Measurements from ENCODE around the gene ACSL3. TPM values are rescaled to one million over a fixed set of nuclear protein-coding genes. Genes with fewer than 3 reads are reported as not detected.
A peak's percentile ranks its signal among the peaks of the same experiment; 100 is the strongest.

Gene ACSL3
- total and polyA plus RNA-seq, 2 donors (not counting 1 experiment from before 2014, with no cell fraction given), result 6.7 to 46.0 TPM

DNA sequence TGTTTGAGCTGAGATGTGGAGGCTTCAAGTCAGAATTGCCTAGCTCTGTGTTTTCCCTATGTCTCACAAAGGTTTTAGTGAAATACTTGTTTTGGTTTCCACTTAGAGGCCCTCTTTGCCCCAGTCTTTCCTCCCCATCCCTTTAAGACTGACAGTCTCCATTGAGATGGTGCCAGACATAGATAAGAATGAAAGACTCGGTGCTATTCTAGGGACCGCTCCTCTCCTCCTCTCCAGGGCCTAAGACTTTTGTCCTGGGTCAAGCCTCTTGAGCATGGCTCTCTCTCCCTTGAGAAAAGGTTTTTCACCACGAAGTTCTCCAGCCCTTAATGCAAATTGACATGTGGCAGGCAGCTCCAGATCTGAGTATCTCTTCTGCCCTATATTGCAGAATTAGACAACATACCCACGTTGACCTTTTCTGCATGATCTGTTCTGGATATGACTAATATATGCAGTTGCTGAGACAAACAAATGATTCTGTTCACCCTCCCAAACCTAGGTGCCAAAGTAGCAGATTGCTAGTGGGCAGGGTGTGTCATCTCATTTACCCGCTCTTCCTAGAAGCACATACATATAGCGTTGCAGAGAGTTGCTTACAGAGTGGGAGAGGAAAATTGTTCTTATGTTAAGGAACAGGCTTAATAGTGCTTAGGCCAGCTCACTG, 47.5 kb upstream of the ACSL3 start:
- H3K79me2 ChIP-seq (ENCODE audit: control insufficient read depth, insufficient read depth, low read length), result no peaks in the 10 kb centered on the region
- POLR2A ChIA-PET, result no interaction called here
- no peak overlapping the region for H3K27ac ChIP-seq (ENCODE audit: low read length in 2 of 2)
- H3K36me3 ChIP-seq (replicated peaks in 1 of 2; ENCODE audit: control extremely low read depth in 1 of 2, control insufficient read depth in 1 of 2, extremely low read depth in 1 of 2, insufficient read depth in 2 of 2, low read length in 1 of 2), result no peaks in the 10 kb centered on the region
- peaks cover 0 to 5% (median 0%) of the 10 kb centered on the region in 3 donors for H3K9me3 ChIP-seq (ENCODE audit: control extremely low read depth in 1 of 3, control insufficient read depth in 2 of 3, insufficient read depth in 1 of 3, low read length in 2 of 3)
- Mint-ChIP-seq H3K4me1 (peaks cover 5% of the 10 kb centered on the region), H3K9me3 (ENCODE audit: insufficient read depth) (no peaks in the 10 kb centered on the region), H3K27me3 (no peaks in the 10 kb centered on the region), H3K4me3 (no peak overlapping the region), H3K27ac (no peak overlapping the region)
- H2AFZ ChIP-seq (ENCODE audit: insufficient read depth, low read depth, low read length, poor library complexity, severe bottlenecking), result no peak overlapping the region
- no peaks in the 10 kb centered on the region for H3K27me3 ChIP-seq (replicated peaks in 1 of 4; ENCODE audit: control extremely low read depth in 1 of 4, control insufficient read depth in 3 of 4, insufficient read depth in 4 of 4, low read length in 3 of 4)
- CTCF ChIA-PET, result interaction anchor here (0.9 kb wide), 1 partner anchor 104 kb away, joined by 3 read pairs; no protein-coding TSS in a partner anchor
- H3K4me2 ChIP-seq (replicated peaks; ENCODE audit: low read depth, low read length, poor library complexity, severe bottlenecking), result no peak overlapping the region
- DNase-seq, result no peak
- no peak for TF ChIP-seq EZH2 (IDR thresholded peaks at IDR 0.05; ENCODE audit: borderline replicate concordance, insufficient read depth, low read depth, low read length, poor library complexity, severe bottlenecking)
- TF ChIP-seq, protein P1, sequence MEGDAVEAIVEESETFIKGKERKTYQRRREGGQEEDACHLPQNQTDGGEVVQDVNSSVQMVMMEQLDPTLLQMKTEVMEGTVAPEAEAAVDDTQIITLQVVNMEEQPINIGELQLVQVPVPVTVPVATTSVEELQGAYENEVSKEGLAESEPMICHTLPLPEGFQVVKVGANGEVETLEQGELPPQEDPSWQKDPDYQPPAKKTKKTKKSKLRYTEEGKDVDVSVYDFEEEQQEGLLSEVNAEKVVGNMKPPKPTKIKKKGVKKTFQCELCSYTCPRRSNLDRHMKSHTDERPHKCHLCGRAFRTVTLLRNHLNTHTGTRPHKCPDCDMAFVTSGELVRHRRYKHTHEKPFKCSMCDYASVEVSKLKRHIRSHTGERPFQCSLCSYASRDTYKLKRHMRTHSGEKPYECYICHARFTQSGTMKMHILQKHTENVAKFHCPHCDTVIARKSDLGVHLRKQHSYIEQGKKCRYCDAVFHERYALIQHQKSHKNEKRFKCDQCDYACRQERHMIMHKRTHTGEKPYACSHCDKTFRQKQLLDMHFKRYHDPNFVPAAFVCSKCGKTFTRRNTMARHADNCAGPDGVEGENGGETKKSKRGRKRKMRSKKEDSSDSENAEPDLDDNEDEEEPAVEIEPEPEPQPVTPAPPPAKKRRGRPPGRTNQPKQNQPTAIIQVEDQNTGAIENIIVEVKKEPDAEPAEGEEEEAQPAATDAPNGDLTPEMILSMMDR (IDR thresholded peaks at IDR 0.05), result no peak
- no peak overlapping the region for H3K4me3 ChIP-seq (ENCODE audit: control extremely low read depth in 1 of 5, extremely low read depth in 1 of 5, insufficient read depth in 1 of 5, low read depth in 2 of 5, low read length in 4 of 5)
- WGBS (ENCODE audit: insufficient coverage), result 68% methylated on average over 3 of the region's 6 CpGs
- H4K20me1 ChIP-seq (ENCODE audit: control insufficient read depth, insufficient read depth, low read length, poor library complexity, severe bottlenecking), result no peaks in the 10 kb centered on the region
- no peak overlapping the region for H3K9ac ChIP-seq (ENCODE audit: low read length)
- ATAC-seq (ENCODE audit: low read depth), result peak; percentile 24
- no peaks in the 10 kb centered on the region for H3K4me1 ChIP-seq (ENCODE audit: control insufficient read depth in 2 of 2, insufficient read depth in 2 of 2, low read length in 2 of 2)
- intact Hi-C loops (cut with micrococcal nuclease), result no loop called here

DNA sequence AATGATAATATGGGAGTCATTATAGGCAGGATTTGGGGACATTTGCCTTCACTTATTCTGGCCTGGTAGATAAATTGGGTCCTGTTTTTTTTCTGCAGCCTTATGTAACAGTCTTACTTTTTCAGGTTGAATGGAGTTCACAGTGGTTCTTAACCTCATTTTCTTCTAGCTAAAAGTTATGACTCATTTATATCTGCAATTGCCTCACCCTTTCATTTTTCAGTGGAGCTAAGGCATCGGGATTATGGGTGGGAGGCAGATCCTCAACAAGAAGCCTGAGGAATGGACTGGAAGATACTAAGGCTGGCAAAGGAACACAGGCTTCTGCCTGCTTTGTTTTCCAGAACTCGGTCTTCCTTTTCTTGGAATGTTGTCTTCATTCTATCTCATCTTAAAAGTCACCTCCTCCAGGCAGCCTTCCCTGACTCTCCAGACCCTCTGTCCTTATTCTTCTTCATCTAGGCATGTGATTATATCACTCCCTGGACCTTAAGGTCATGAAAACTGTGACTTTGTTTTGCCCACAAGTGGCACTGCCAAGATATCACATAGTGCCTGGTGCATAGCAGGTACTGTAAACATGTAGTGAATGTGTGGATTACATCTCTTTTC, 41.0 kb upstream of the ACSL3 start:
- TF ChIP-seq EZH2 (IDR thresholded peaks at IDR 0.05; ENCODE audit: borderline replicate concordance, insufficient read depth, low read depth, low read length, poor library complexity, severe bottlenecking), result no peak
- TF ChIP-seq, protein P1 (IDR thresholded peaks at IDR 0.05), result no peak
- intact Hi-C loops (cut with micrococcal nuclease), result no loop called here
- Mint-ChIP-seq H3K27ac (no peak overlapping the region), H3K4me1 (no peaks in the 10 kb centered on the region), H3K9me3 (ENCODE audit: insufficient read depth) (no peaks in the 10 kb centered on the region), H3K4me3 (no peak overlapping the region), H3K27me3 (peaks cover 3% of the 10 kb centered on the region)
- Histone ChIP-seq H3K9ac (ENCODE audit: low read length) (no peak overlapping the region), H3K9me3 (ENCODE audit: control extremely low read depth in 1 of 3, control insufficient read depth in 2 of 3, insufficient read depth in 1 of 3, low read length in 2 of 3) (peaks cover 0 to 5% (median 0%) of the 10 kb centered on the region in 3 donors), H3K27me3 (replicated peaks in 1 of 4; ENCODE audit: control extremely low read depth in 1 of 4, control insufficient read depth in 3 of 4, insufficient read depth in 4 of 4, low read length in 3 of 4) (no peaks in the 10 kb centered on the region), H4K20me1 (ENCODE audit: control insufficient read depth, insufficient read depth, low read length, poor library complexity, severe bottlenecking) (no peaks in the 10 kb centered on the region), H3K4me3 (ENCODE audit: control extremely low read depth in 1 of 5, extremely low read depth in 1 of 5, insufficient read depth in 1 of 5, low read depth in 2 of 5, low read length in 4 of 5) (no peak overlapping the region), H2AFZ (ENCODE audit: insufficient read depth, low read depth, low read length, poor library complexity, severe bottlenecking) (no peak overlapping the region), H3K27ac (ENCODE audit: low read length in 2 of 2) (no peak overlapping the region), H3K36me3 (replicated peaks in 1 of 2; ENCODE audit: control extremely low read depth in 1 of 2, control insufficient read depth in 1 of 2, extremely low read depth in 1 of 2, insufficient read depth in 2 of 2, low read length in 1 of 2) (no peaks in the 10 kb centered on the region), H3K4me1 (ENCODE audit: control insufficient read depth in 2 of 2, insufficient read depth in 2 of 2, low read length in 2 of 2) (no peaks in the 10 kb centered on the region), H3K79me2 (ENCODE audit: control insufficient read depth, insufficient read depth, low read length) (no peaks in the 10 kb centered on the region), H3K4me2 (replicated peaks; ENCODE audit: low read depth, low read length, poor library complexity, severe bottlenecking) (no peak overlapping the region)
- DNase-seq, result no peak
- CTCF ChIA-PET, result no interaction called here
- 100% methylated on average over 2 of the region's 2 CpGs for WGBS (ENCODE audit: insufficient coverage)
- POLR2A ChIA-PET, result no interaction called here
- no peak for ATAC-seq (ENCODE audit: low read depth)
